Osteocyte (in vitro differentiated cells): ENCODE measurements around the gene ETV5. TPM values are rescaled to one million over a fixed set of nuclear protein-coding genes. Genes with fewer than 3 reads are reported as not detected.

Experiments used
- DNase-seq: peaks from one replicate; pipeline ENCODE4 v3.0.0; 2021; ENCODE audit warnings: mixed read lengths; ENCODE audit not compliant: unreplicated experiment; ENCODE audit errors: extremely low spot score
- H3K27ac Mint-ChIP-seq: one replicate; pipeline ENCODE4 v1.8.0; 2021; ENCODE audit warnings: mild to moderate bottlenecking, mixed read lengths; ENCODE audit not compliant: unreplicated experiment
- H3K27me3 Mint-ChIP-seq: one replicate; pipeline ENCODE4 v1.8.0; 2021; ENCODE audit warnings: mixed read lengths; ENCODE audit not compliant: unreplicated experiment
- H3K36me3 Mint-ChIP-seq: one replicate; pipeline ENCODE4 v1.8.0; 2021; ENCODE audit warnings: mixed read lengths; ENCODE audit not compliant: unreplicated experiment
- H3K4me1 Mint-ChIP-seq: one replicate; pipeline ENCODE4 v1.8.0; 2021; ENCODE audit warnings: mixed read lengths; ENCODE audit not compliant: unreplicated experiment
- H3K4me3 Mint-ChIP-seq: one replicate; pipeline ENCODE4 v1.8.0; 2021; ENCODE audit warnings: mild to moderate bottlenecking, moderate library complexity, mixed read lengths; ENCODE audit not compliant: unreplicated experiment
- H3K9me3 Mint-ChIP-seq: one replicate; pipeline ENCODE4 v1.8.0; 2021; ENCODE audit warnings: mixed read lengths; ENCODE audit not compliant: unreplicated experiment
- total RNA-seq: library from RNA; stranded (reverse); gene quantifications from 2 replicates; pipeline ENCODE4 v1.2.1, GENCODE V29; 2021
- TF ChIP-seq, protein P1 (sequence below): fragments of 200-600 bp; sonication (generic); IDR thresholded peaks from 2 replicates; pipeline ENCODE4 v1.5.0; 2021; ENCODE audit warnings: antibody characterized with exemption, mild to moderate bottlenecking, moderate library complexity

The ETV5 gene
- total RNA-seq, 1 donor from 2014 or later: 63.6 TPM

DNA sequence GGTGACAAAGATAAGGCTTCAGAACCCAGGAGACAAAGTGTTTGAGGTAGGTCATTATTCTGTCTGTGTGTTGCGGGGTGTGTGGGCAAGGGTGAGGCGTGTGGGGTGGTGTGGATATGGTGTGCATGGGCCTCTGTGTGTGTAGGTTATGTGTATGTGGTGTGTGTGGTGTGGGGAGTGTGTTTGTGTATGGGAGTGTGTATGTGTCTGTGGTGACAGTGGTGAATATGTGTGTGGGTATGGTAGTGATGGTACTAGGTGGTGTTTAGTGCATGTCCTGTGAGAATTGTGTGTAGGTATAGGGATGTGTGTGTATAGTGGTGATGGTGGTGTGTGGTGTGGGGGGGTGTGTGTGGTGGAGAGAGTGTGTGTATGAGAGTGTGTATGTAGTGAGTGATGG is 16.2 kb upstream of the ETV5 start:
- Mint-ChIP-seq H3K4me3 (no peak overlapping the region), H3K4me1 (peaks cover 6% of the 10 kb centered on the region), H3K36me3 (no peaks in the 10 kb centered on the region), H3K27ac (no peak overlapping the region), H3K9me3 (no peaks in the 10 kb centered on the region), H3K27me3 (peaks cover 21% of the 10 kb centered on the region)
- TF ChIP-seq, protein P1, sequence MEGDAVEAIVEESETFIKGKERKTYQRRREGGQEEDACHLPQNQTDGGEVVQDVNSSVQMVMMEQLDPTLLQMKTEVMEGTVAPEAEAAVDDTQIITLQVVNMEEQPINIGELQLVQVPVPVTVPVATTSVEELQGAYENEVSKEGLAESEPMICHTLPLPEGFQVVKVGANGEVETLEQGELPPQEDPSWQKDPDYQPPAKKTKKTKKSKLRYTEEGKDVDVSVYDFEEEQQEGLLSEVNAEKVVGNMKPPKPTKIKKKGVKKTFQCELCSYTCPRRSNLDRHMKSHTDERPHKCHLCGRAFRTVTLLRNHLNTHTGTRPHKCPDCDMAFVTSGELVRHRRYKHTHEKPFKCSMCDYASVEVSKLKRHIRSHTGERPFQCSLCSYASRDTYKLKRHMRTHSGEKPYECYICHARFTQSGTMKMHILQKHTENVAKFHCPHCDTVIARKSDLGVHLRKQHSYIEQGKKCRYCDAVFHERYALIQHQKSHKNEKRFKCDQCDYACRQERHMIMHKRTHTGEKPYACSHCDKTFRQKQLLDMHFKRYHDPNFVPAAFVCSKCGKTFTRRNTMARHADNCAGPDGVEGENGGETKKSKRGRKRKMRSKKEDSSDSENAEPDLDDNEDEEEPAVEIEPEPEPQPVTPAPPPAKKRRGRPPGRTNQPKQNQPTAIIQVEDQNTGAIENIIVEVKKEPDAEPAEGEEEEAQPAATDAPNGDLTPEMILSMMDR: no peak
- no peak for DNase-seq

DNA sequence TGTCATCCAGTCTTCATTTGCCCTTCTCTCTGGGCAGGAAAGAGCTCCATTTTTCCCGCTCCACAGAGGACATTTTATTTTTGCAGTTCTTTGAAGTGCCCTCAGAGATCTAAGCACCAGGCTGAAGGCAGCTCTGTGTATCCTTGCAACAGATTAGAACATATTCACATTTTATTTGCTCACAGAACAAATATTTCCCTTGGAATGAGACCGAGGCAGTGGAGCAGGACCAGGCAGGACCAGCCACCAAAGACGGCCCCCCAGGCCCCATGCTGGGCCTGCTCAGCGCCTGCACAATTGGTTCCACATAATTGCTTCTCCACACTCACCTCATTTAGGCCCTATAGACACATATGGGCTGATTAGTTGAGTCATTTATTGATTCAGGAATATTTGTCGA is 15.7 kb upstream of the ETV5 start:
- Mint-ChIP-seq H3K4me1 (peaks cover 6% of the 10 kb centered on the region), H3K27ac (no peak overlapping the region), H3K4me3 (no peak overlapping the region)

DNA sequence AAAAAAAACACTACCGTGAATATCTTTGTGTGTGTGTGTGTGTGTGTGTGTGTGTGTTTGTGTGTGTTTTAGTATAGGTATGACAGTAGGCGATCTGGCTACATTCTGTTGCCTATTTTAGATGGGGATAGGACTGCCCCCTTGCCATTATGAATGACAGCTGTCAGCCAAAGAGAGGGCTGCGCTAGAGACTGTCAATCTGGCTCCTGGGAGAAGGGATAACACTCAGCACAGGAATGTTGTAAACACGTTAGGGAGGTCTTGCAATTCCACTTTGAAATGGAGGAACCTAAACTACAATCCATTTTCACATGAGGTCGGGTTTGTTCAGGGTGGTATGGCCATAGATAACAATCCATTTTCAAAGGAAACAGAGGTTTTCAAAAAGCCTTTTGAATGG is 14.1 kb upstream of the ETV5 start:
- no peak for DNase-seq
- Mint-ChIP-seq H3K4me3 (no peak overlapping the region), H3K27me3 (peaks cover 38% of the 10 kb centered on the region), H3K9me3 (no peaks in the 10 kb centered on the region), H3K27ac (no peak overlapping the region), H3K36me3 (no peaks in the 10 kb centered on the region), H3K4me1 (peaks cover 6% of the 10 kb centered on the region)
- TF ChIP-seq, protein P1: no peak

More for the DNA sequence above, 15.7 kb upstream of the ETV5 start:
- Mint-ChIP-seq H3K36me3 (no peaks in the 10 kb centered on the region), H3K27me3 (peaks cover 23% of the 10 kb centered on the region), H3K9me3 (no peaks in the 10 kb centered on the region)
- TF ChIP-seq, protein P1: no peak
- DNase-seq: no peak

DNA sequence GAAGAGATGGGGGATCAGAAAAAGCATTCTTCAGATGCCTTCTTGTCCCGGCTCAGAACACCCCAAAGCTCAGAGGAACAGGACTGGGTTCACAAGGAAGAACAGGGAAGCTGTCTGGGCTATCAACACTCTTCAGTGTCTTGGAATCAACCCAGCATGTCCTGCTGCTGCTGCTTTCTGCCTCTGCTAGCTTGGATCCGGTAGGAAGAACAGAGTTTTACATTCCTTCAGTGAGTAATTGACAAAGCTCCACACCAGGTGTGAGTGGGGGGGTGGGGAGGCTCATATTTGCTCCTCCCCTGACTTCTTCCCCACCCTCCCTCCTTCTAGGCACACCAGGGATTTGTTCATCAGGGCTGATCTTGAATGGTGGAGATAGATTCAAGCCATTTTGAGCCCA is 13.1 kb upstream of the ETV5 start:
- H3K27me3 Mint-ChIP-seq: peaks cover 45% of the 10 kb centered on the region
- H3K4me1 Mint-ChIP-seq: peaks cover 6% of the 10 kb centered on the region
- no peak overlapping the region for H3K4me3 Mint-ChIP-seq
- TF ChIP-seq, protein P1: no peak
- H3K27ac Mint-ChIP-seq: no peak overlapping the region
- no peak for DNase-seq
- no peaks in the 10 kb centered on the region for H3K36me3 Mint-ChIP-seq
- no peaks in the 10 kb centered on the region for H3K9me3 Mint-ChIP-seq

DNA sequence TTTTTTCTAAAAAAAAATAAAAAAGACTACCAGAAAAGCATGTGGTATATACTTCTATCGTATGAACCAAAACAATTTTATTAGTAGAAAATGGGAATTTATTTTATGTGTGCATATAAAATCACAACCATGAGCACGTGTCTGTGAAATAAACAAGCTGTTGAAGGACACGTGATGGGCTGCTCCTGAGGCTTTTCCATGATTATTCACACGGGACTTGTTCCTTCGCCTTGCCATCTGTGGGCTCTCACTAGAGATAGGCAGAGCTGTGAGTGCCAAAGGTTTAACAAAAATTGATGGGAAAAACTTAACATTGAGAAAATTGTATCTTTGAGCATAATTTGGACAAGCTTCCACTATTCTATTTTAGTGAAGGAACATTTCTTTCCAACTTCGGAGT is 12.4 kb upstream of the ETV5 start:
- DNase-seq: no peak
- no peak overlapping the region for H3K27ac Mint-ChIP-seq
- no peak overlapping the region for H3K4me3 Mint-ChIP-seq
- TF ChIP-seq, protein P1: no peak
- peaks cover 50% of the 10 kb centered on the region for H3K27me3 Mint-ChIP-seq
- H3K36me3 Mint-ChIP-seq: no peaks in the 10 kb centered on the region
- peaks cover 6% of the 10 kb centered on the region for H3K4me1 Mint-ChIP-seq
- H3K9me3 Mint-ChIP-seq: no peaks in the 10 kb centered on the region
